AG20443 (cell line): ENCODE data around the gene OSGIN1.

Experiments
- DNase-seq: peaks from one replicate; pipeline ENCODE4 v3.0.0; 2012; ENCODE audit warnings: low spot score, mixed read lengths

Gene OSGIN1

GRCh38 chr16:84003038-84003437, 50.0 kb downstream of the OSGIN1 start:
- no peak for DNase-seq

- DNase-seq = no peak
These were observed 51.4 kb downstream of the OSGIN1 start for GRCh38 chr16:84004442-84004841.

GRCh38 chr16:84005391-84005790, 52.4 kb downstream of the OSGIN1 start:
- no peak for DNase-seq

- no peak for DNase-seq
These were observed 54.5 kb downstream of the OSGIN1 start for GRCh38 chr16:84007520-84007919.

GRCh38 chr16:84007965-84008364, 54.9 kb downstream of the OSGIN1 start:
- DNase-seq = no peak

GRCh38 chr16:84009282-84009681, 56.2 kb downstream of the OSGIN1 start:
- DNase-seq = no peak

GRCh38 chr16:84013787-84014569, 60.9 kb downstream of the OSGIN1 start:
- peak; percentile 44 for DNase-seq

GRCh38 chr16:84014570-84015327, 61.7 kb downstream of the OSGIN1 start:
- no peak for DNase-seq

GRCh38 chr16:84015399-84015798, 62.4 kb downstream of the OSGIN1 start:
- DNase-seq = no peak
